Measurements from ENCODE around the gene ARHGDIG.

ARHGDIG gene

GRCh38 chr16:273547-274421, 6.6 kb upstream of the ARHGDIG start:
- no peaks in the 10 kb centered on the region for H3K36me3 ChIP-seq (replicated peaks; ENCODE audit: low read depth, low read length)
- peaks cover 4% of the 10 kb centered on the region; the same call in 1 of the 2 replicates for H3K4me1 ChIP-seq (ENCODE audit: low read length)
- H3K4me2 ChIP-seq (ENCODE audit: low read length): peak overlapping the region; percentile 90
- peak overlapping the region; percentile 91 for H3K4me3 ChIP-seq (ENCODE audit: low read length)
- peak overlapping the region; percentile 69; the same call in 1 of the 2 replicates for H3K9ac ChIP-seq (ENCODE audit: low read length)
- no peaks in the 10 kb centered on the region for H4K20me1 ChIP-seq (ENCODE audit: insufficient read depth, low read length)
- H3K9me3 ChIP-seq (ENCODE audit: insufficient read depth, low read length): no peaks in the 10 kb centered on the region
- H3K79me2 ChIP-seq (ENCODE audit: low read length): no peaks in the 10 kb centered on the region
- TF ChIP-seq EZH2phosphoT487 (IDR thresholded peaks at IDR 0.05; ENCODE audit: low read depth): no peak
- TF ChIP-seq, protein P1, sequence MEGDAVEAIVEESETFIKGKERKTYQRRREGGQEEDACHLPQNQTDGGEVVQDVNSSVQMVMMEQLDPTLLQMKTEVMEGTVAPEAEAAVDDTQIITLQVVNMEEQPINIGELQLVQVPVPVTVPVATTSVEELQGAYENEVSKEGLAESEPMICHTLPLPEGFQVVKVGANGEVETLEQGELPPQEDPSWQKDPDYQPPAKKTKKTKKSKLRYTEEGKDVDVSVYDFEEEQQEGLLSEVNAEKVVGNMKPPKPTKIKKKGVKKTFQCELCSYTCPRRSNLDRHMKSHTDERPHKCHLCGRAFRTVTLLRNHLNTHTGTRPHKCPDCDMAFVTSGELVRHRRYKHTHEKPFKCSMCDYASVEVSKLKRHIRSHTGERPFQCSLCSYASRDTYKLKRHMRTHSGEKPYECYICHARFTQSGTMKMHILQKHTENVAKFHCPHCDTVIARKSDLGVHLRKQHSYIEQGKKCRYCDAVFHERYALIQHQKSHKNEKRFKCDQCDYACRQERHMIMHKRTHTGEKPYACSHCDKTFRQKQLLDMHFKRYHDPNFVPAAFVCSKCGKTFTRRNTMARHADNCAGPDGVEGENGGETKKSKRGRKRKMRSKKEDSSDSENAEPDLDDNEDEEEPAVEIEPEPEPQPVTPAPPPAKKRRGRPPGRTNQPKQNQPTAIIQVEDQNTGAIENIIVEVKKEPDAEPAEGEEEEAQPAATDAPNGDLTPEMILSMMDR (IDR thresholded peaks at IDR 0.05; ENCODE audit: low read depth, low read length): no peak
- H3K27ac ChIP-seq (ENCODE audit: low read length): no peak overlapping the region
- no peaks in the 10 kb centered on the region for H3K27me3 ChIP-seq (ENCODE audit: low read depth, low read length)
- peak overlapping the region; percentile 93 for H2AFZ ChIP-seq (ENCODE audit: low read depth, low read length)

GRCh38 chr16:275041-275641, 5.2 kb upstream of the ARHGDIG start:
- H4K20me1 ChIP-seq (ENCODE audit: insufficient read depth, low read length): no peaks in the 10 kb centered on the region
- H3K9me3 ChIP-seq (ENCODE audit: insufficient read depth, low read length): no peaks in the 10 kb centered on the region
- no peaks in the 10 kb centered on the region for H3K27me3 ChIP-seq (ENCODE audit: low read depth, low read length)
- H3K4me3 ChIP-seq (ENCODE audit: low read length): no peak overlapping the region
- no peak for TF ChIP-seq EZH2phosphoT487 (IDR thresholded peaks at IDR 0.05; ENCODE audit: low read depth)
- TF ChIP-seq, protein P1 (IDR thresholded peaks at IDR 0.05; ENCODE audit: low read depth, low read length): no peak
- H3K36me3 ChIP-seq (replicated peaks; ENCODE audit: low read depth, low read length): no peaks in the 10 kb centered on the region
- H3K4me1 ChIP-seq (ENCODE audit: low read length): peaks cover 10% of the 10 kb centered on the region; the same call in 1 of the 2 replicates
- H3K9ac ChIP-seq (ENCODE audit: low read length): no peak overlapping the region
- no peak overlapping the region for H2AFZ ChIP-seq (ENCODE audit: low read depth, low read length)
- no peak overlapping the region for H3K27ac ChIP-seq (ENCODE audit: low read length)
- H3K4me2 ChIP-seq (ENCODE audit: low read length): no peak overlapping the region
- H3K79me2 ChIP-seq (ENCODE audit: low read length): no peaks in the 10 kb centered on the region

- Histone ChIP-seq H3K79me2 (ENCODE audit: low read length) (no peaks in the 10 kb centered on the region), H3K27ac (ENCODE audit: low read length) (no peak within 1 kb of the TSS), H3K27me3 (ENCODE audit: low read depth, low read length) (no peaks in the 10 kb centered on the region), H3K4me3 (ENCODE audit: low read length) (no peak within 1 kb of the TSS), H3K36me3 (replicated peaks; ENCODE audit: low read depth, low read length) (no peaks in the 10 kb centered on the region), H3K9me3 (ENCODE audit: insufficient read depth, low read length) (no peaks in the 10 kb centered on the region), H3K4me1 (ENCODE audit: low read length) (peaks cover 10% of the 10 kb centered on the region; the same call in 1 of the 2 replicates), H2AFZ (ENCODE audit: low read depth, low read length) (no peak within 1 kb of the TSS), H3K4me2 (ENCODE audit: low read length) (no peak within 1 kb of the TSS), H3K9ac (ENCODE audit: low read length) (no peak within 1 kb of the TSS), H4K20me1 (ENCODE audit: insufficient read depth, low read length) (no peaks in the 10 kb centered on the region)
- TF ChIP-seq, protein P1 (IDR thresholded peaks at IDR 0.05; ENCODE audit: low read depth, low read length): no peak
- no peak for TF ChIP-seq EZH2phosphoT487 (IDR thresholded peaks at IDR 0.05; ENCODE audit: low read depth)
Measured at GRCh38 chr16:275786-276232, 4.6 kb upstream of the ARHGDIG start, which contains the start of gene RGS11. RGS11 (minus strand) TSS chr16:275944; CDS start chr16:275911, 33 bp downstream.

Data from OCI-LY3 (cell line).